Mucosa of rectum (tissue), 2 donors: ENCODE measurements around the gene ITGB6.

Source experiments
- H3K27ac ChIP-seq, 2 donors: one replicate each; pipeline ENCODE4 v1.7.0; 2013; ENCODE audit warnings: inconsistent platforms in 2 of 2, low read depth in 2 of 2, low read length in 2 of 2
- H3K27me3 ChIP-seq, 2 donors: one replicate each; pipeline ENCODE4 v1.7.0; 2013; ENCODE audit warnings: low read length in 2 of 2; ENCODE audit not compliant: control insufficient read depth in 2 of 2, insufficient read depth in 2 of 2
- H3K36me3 ChIP-seq, 2 donors: one replicate each; pipeline ENCODE4 v1.7.0; 2013; ENCODE audit warnings: low read length in 2 of 2; ENCODE audit not compliant: control insufficient read depth in 2 of 2, insufficient read depth in 2 of 2
- H3K4me1 ChIP-seq, 2 donors: one replicate each; pipeline ENCODE4 v1.7.0; 2013; ENCODE audit warnings: low read length in 2 of 2, mild to moderate bottlenecking in 1 of 2; ENCODE audit not compliant: control insufficient read depth in 2 of 2, insufficient read depth in 2 of 2
- H3K4me3 ChIP-seq, 2 donors: one replicate each; pipeline ENCODE4 v1.7.0; 2013; ENCODE audit warnings: low read length in 2 of 2
- H3K9ac ChIP-seq, 2 donors: one replicate each; pipeline ENCODE4 v1.7.0; 2013; ENCODE audit warnings: low read length in 2 of 2, low read depth in 1 of 2, mild to moderate bottlenecking in 1 of 2
- H3K9me3 ChIP-seq, 2 donors: one replicate each; pipeline ENCODE4 v1.7.0; 2013; ENCODE audit warnings: low read length in 2 of 2; ENCODE audit not compliant: control insufficient read depth in 2 of 2
- donor health status: healthy.
- donor health status: Normal muscosa, but diverticular disease.

ITGB6 gene

DNA sequence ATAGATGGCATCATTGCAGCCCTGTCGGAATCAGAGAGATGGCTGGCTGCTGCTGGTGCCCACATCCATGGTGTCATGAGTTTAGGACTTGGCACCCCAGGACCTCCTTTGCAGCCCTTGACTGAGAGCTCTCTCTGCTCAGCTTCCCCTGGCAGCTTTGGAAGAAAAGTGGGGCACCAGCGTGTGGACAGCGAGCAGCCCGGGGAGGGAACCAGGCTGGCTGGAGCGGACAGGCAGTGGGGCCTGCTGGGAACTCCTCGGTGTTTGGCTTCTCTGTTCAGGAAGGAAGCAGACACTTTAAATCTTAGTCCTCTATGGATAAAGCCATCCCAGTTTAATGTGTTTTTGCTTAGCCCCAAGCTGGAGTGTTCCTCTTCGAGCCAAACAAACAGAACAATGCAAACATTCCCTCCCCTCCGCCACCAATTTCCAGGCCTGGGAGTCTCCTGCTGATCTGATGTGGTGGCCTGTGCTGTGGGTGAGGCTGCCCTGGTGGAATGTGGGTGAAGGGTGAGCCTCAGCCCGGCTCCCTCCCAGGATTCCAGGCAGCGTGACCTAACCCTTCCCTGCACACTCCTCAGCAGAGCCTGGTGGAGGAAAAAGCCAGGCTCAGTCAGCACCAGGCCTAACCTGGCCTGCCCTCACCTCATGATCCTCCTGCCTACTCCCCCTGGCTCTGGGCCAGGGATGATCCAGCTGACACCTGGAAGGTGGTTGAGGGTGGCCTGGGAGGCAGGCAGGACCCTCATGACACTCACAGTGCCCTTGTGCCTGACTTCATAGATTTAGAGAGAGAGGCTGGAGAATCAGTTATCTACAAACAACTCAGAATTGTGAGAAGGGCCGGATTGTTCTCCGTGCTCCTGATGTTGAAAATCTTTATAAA, 21.6 kb upstream of the ITGB6 start:
- Histone ChIP-seq H3K4me1 (peaks cover 29 to 39% of the 10 kb centered on the region in 2 donors), H3K9ac (peak overlapping the region; percentile 57 to 61), H3K9me3 (no peaks in the 10 kb centered on the region), H3K4me3 (no peak overlapping the region), H3K36me3 (no peaks in the 10 kb centered on the region), H3K27ac (peak overlapping the region; percentile 92 to 95), H3K27me3 (no peaks in the 10 kb centered on the region)

DNA sequence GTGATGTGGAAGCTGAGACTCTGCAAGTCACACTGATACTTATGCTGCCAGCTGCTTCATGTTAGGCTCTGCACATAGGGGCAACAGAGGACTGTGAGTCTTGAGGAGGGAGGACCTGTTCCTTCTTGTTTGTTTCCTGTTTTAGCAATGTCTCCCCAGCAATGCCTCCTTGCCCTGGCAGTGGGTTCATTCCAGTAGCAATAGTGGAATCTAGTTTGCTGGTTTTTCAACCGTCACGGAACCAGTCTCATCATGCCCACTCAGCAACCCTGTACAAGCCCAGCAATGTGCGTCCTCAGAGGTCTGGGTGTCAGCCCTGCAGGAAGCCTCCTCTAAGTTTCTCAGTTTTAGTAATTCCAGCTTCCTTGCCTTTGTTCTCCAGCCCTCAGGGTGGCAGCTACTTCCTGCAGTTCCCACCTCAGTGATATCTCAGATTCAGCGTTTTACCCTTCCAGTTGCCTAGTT, 20.5 kb upstream of the ITGB6 start:
- H3K9ac ChIP-seq, result no peak overlapping the region
- no peaks in the 10 kb centered on the region for H3K27me3 ChIP-seq
- H3K9me3 ChIP-seq, result no peaks in the 10 kb centered on the region
- peaks cover 29 to 39% of the 10 kb centered on the region in 2 donors for H3K4me1 ChIP-seq
- no peak overlapping the region for H3K4me3 ChIP-seq
- peak overlapping the region in 1 of 2 donors; percentile 92 for H3K27ac ChIP-seq
- H3K36me3 ChIP-seq, result no peaks in the 10 kb centered on the region

- Histone ChIP-seq H3K4me1 (peaks cover 29 to 39% of the 10 kb centered on the region in 2 donors), H3K4me3 (no peak overlapping the region), H3K9me3 (no peaks in the 10 kb centered on the region), H3K27me3 (no peaks in the 10 kb centered on the region), H3K27ac (no peak overlapping the region), H3K36me3 (no peaks in the 10 kb centered on the region), H3K9ac (no peak overlapping the region)
Measured at GRCh38 chr2:160220026-160220425, 20.0 kb upstream of the ITGB6 start.

DNA sequence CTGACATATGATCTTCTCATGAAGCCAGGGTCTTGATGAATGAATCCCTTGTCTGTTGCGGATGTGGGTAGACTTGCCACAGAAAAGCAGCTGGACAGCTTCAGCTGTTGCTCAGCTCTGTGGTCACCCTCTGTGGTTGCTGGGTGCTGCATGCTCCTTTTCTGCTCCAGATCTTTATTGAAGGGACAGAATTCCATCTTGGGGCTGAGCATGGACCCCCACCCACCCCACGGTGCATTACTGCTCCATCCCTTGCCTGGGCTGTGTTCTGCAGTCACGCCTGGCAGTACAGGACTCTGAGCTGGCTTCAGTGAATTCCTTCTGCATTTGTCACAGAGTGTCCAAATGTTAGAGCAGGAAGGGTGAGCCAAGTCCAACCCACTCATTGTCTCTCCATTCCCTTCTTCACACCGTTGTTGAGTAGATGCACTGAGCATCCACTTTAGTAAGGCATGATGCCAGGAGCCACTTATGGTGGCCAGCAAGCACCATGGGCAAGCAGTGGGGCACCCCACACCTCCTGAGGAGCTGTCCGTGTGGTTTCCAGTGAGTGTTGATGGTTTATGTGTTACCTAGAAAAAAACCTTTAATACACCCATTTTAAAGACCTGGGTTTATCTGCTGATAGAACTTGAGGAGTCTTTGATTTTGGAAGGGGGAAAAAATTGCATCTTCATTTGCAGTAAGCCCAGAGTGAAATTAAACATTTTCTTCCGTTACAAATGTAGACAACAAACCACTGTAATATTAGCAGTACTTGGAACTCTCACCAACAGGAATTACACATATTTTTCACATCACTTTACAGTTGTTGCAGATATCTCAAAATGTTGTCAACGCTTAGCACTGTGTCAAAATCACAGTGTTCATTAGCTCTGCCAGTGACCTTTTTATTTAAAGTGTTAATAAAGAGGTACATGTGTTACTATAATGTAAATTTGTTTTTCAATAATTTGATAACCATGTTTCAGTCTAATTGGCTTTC, 14.7 kb upstream of the ITGB6 start:
- no peak overlapping the region for H3K4me3 ChIP-seq
- H3K36me3 ChIP-seq, result no peaks in the 10 kb centered on the region
- no peak overlapping the region for H3K9ac ChIP-seq
- H3K27ac ChIP-seq, result no peak overlapping the region
- no peaks in the 10 kb centered on the region for H3K9me3 ChIP-seq
- no peaks in the 10 kb centered on the region for H3K27me3 ChIP-seq
- no peaks in the 10 kb centered on the region for H3K4me1 ChIP-seq

DNA sequence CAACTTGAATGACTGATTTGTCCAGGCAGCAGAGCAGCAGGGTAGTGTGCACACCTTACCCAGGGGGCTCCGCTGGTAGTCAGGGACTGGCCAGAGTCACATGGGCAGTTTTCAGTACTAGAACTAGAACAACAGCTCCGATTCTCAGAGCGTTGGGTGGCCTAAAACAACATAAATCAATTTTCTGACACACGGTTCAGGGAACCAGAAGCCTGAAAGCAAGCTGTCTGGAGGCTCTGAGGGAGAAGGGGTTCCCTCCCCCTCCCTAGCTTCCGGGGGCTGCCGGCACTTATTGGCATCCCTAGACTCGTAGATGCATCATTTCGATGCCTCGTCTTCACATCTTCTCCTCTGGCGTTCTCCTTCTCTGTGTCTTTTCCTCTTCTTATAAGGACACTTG, 13.4 kb upstream of the ITGB6 start:
- H3K36me3 ChIP-seq, result no peaks in the 10 kb centered on the region
- no peaks in the 10 kb centered on the region for H3K9me3 ChIP-seq
- H3K9ac ChIP-seq, result no peak overlapping the region
- H3K27ac ChIP-seq, result no peak overlapping the region
- H3K4me3 ChIP-seq, result no peak overlapping the region
- H3K27me3 ChIP-seq, result no peaks in the 10 kb centered on the region
- peaks cover 6 to 8% of the 10 kb centered on the region in 2 donors for H3K4me1 ChIP-seq

GRCh38 chr2:160210599-160211138, 10.6 kb upstream of the ITGB6 start:
- no peaks in the 10 kb centered on the region for H3K36me3 ChIP-seq
- no peak overlapping the region for H3K9ac ChIP-seq
- H3K27me3 ChIP-seq, result no peaks in the 10 kb centered on the region
- no peaks in the 10 kb centered on the region for H3K9me3 ChIP-seq
- H3K4me3 ChIP-seq, result no peak overlapping the region
- peaks cover 14 to 28% of the 10 kb centered on the region in 2 donors for H3K4me1 ChIP-seq
- H3K27ac ChIP-seq, result no peak overlapping the region

DNA sequence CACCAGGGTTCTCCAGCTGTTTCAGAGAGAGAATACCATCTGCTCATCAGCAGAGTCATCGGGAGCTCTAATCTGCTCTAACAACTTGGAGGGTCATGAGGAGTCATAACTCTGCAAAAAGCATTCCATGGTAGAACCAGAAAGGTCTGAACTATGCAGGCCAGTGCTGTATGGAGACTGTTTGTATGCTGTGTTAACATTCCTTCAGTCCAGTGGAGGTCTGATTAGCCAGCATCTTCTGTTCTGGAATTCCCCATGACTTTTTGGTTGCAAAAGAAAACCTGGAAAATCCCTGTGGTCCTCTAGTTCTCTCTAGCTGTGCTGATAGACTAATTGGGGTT, 9.4 kb upstream of the ITGB6 start:
- H3K4me3 ChIP-seq, result no peak overlapping the region
- no peak overlapping the region for H3K9ac ChIP-seq
- peak overlapping the region in 1 of 2 donors; percentile 83 for H3K27ac ChIP-seq
- H3K4me1 ChIP-seq, result peaks cover 14 to 37% of the 10 kb centered on the region in 2 donors
- H3K9me3 ChIP-seq, result no peaks in the 10 kb centered on the region
- H3K27me3 ChIP-seq, result no peaks in the 10 kb centered on the region
- H3K36me3 ChIP-seq, result no peaks in the 10 kb centered on the region

GRCh38 chr2:160208655-160209515, 8.8 kb upstream of the ITGB6 start:
- peak overlapping the region; percentile 0 to 28 for H3K9ac ChIP-seq
- H3K27me3 ChIP-seq, result no peaks in the 10 kb centered on the region
- H3K4me3 ChIP-seq, result no peak overlapping the region
- no peaks in the 10 kb centered on the region for H3K9me3 ChIP-seq
- H3K36me3 ChIP-seq, result no peaks in the 10 kb centered on the region
- peaks cover 14 to 37% of the 10 kb centered on the region in 2 donors for H3K4me1 ChIP-seq
- H3K27ac ChIP-seq, result peak overlapping the region; percentile 83 to 86

DNA sequence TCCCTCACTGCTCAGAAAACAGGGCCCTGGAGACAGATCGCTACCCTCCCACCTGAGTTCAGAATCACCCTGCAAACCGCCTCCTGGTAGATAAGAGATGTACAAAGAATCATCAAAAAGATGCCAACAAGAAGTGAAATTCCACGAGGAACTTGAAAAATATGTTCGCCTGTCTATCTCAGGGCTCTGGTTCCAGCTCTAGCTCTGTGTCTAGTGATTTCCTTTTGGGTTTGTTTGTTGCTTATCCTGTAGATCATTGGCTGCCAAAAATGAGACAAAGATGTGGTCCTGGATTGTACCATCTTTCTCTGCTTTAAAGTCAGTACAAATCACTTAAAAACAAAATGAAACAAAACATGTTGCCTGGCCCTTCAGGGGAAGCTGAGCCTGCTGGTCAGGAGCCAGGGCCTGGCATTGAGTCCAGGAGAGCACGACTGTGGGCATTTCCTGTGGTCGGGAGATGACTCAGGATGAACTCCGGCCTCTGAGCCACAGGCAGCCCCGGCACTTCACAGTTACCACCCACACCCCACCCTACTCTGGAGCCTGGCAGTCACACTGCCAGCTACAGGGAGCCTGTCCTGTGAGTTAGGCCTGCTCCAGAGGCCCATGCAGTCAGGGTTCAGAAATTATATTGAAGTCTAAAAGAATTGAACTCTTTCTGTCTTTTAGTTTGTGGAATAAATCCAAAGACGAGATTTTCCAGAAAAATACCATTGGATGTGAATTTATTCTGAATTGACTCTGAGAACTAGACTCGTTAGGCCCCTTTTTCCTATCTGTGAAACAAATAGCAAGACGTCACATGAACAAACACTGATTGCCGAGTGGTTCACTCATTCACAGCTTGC, 8.0 kb upstream of the ITGB6 start:
- Histone ChIP-seq H3K4me3 (no peak overlapping the region), H3K9me3 (no peaks in the 10 kb centered on the region), H3K9ac (peak overlapping the region; percentile 29 to 42), H3K4me1 (peaks cover 14 to 37% of the 10 kb centered on the region in 2 donors), H3K36me3 (no peaks in the 10 kb centered on the region), H3K27me3 (no peaks in the 10 kb centered on the region), H3K27ac (peak overlapping the region; percentile 83 to 86)
